Measurements from ENCODE around the gene ITGB2.
A peak's percentile ranks its signal among the peaks of the same experiment; 100 is the strongest.

The ITGB2 gene

DNA sequence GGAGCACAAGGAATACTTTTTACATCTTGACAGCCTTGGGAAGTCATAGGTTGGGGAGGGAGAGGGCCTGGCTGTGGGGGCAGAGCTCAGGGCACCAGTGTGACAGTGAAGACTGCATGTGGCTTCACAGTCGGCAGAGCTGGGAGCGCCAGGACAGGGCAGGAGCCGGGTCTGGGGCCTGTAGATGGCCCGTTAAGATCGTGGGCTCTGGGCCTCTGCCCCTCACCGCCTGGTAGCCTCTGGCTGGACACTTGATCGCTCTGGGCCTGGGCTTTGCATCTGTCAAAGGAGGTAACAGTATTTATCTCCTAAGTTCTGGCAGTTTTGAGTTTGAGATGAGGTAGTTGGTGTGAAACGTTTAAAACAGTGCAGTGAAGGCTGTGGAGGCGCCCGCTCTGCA, 23.9 kb upstream of the ITGB2 start:
- H3K4me3 ChIP-seq (ENCODE audit: control insufficient read depth, low read depth, low read length): no peak overlapping the region
- TF ChIP-seq, protein P1, sequence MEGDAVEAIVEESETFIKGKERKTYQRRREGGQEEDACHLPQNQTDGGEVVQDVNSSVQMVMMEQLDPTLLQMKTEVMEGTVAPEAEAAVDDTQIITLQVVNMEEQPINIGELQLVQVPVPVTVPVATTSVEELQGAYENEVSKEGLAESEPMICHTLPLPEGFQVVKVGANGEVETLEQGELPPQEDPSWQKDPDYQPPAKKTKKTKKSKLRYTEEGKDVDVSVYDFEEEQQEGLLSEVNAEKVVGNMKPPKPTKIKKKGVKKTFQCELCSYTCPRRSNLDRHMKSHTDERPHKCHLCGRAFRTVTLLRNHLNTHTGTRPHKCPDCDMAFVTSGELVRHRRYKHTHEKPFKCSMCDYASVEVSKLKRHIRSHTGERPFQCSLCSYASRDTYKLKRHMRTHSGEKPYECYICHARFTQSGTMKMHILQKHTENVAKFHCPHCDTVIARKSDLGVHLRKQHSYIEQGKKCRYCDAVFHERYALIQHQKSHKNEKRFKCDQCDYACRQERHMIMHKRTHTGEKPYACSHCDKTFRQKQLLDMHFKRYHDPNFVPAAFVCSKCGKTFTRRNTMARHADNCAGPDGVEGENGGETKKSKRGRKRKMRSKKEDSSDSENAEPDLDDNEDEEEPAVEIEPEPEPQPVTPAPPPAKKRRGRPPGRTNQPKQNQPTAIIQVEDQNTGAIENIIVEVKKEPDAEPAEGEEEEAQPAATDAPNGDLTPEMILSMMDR (IDR thresholded peaks at IDR 0.05; ENCODE audit: control insufficient read depth, insufficient read depth, low read depth, low read length, missing control alignments): no peak
- DNase-seq (ENCODE audit: low read depth): no peak

DNA sequence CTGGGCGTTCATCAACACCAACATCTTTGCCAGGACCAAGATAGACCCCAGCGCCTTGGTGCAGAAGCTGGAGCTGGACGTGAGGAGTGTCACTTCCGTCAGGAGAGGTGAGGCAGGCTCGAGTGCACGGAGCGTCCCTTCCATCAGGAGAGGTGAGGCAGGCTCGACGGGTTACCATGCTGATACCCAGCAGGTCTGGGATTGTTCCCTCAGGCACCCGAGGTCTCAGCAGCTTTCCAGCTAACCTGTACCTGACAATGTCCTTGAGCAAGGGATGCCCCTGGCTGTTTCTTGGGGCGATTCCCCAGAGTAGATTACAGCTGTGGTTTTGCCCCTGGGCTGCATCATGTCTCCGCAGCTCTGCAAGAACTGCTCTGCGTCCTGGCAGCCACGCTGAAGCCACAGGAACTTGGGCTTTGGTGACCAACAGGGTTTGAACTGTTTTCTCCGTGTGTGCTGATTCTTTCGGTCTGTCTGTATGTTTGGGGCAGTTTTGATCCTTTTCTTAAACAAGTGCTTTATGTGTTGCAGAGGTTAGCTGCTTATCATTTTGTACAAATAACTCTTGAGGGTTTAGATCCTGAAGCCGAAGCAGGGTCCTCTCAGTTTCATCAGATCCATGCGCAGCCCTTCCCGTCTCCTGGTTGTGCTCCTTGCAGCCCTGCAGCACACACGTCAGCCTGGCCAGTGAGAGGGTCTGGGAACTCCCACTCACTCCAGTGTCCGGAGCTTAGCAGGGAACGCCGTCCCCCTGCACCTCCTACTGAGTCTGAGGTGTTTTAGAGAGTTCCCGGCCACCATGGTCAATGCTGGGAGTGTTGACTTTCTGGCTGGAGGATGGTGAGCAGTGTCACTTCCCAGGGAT, 23.2 kb upstream of the ITGB2 start:
- no peak overlapping the region for H3K4me3 ChIP-seq (ENCODE audit: control insufficient read depth, low read depth, low read length)
- no peak for DNase-seq (ENCODE audit: low read depth)
- TF ChIP-seq, protein P1 (IDR thresholded peaks at IDR 0.05; ENCODE audit: control insufficient read depth, insufficient read depth, low read depth, low read length, missing control alignments): no peak

DNA sequence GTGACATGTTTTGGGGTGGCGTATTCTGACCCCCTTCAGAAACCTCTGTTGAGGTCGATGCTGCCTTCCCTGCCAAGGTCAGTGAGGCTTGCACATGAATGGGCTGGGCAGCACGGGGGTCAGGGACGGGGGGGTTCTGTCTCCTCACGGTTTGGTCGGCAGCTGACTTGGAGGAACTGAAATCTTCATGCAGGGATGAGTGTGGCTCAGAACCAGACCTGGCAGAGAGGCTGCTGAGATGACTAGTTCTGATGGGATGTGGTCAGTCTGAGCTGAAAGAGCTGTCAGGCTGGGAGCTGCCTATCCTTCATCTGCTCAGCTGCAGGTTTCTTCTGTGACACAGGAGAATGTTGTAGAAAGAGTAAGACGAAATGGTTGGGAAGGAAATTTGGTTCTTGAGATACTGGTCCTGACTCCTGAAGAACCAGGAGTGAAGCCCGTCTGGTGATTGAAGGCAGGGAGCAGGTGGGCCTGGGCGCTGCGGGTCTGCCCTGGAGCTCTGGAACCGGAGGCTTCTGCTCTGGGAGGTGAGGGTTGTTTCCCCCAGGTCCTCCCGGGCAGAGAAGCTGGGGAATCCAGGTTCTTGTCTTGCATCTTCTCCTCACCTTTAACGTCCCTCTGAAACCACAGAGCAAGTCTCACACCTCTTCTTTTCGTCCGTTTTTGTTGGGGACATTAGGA, 22.4 kb upstream of the ITGB2 start:
- no peak for DNase-seq (ENCODE audit: low read depth)
- TF ChIP-seq, protein P1 (IDR thresholded peaks at IDR 0.05; ENCODE audit: control insufficient read depth, insufficient read depth, low read depth, low read length, missing control alignments): no peak
- no peak overlapping the region for H3K4me3 ChIP-seq (ENCODE audit: control insufficient read depth, low read depth, low read length)

DNA sequence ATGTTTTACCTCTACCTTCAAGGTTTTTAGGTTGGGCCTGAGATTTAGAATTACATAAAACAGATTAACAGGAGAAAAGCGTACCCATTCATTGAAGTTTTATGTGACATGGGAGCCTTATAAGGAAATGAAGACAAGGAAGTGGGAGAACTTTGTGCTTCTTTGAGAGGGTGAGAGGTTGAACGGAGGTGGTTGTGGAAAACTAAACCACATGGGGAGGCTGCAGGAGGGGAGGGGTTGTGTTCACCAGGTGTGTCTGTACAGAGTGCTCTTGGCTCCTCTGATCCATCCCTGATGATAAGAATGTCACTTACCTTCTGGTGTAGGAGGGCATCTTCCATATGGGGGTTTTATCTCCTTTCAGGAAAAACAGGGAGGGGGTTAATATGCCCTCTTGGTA, 21.9 kb upstream of the ITGB2 start:
- TF ChIP-seq, protein P1 (IDR thresholded peaks at IDR 0.05; ENCODE audit: control insufficient read depth, insufficient read depth, low read depth, low read length, missing control alignments): no peak
- DNase-seq (ENCODE audit: low read depth): no peak
- no peak overlapping the region for H3K4me3 ChIP-seq (ENCODE audit: control insufficient read depth, low read depth, low read length)

DNA sequence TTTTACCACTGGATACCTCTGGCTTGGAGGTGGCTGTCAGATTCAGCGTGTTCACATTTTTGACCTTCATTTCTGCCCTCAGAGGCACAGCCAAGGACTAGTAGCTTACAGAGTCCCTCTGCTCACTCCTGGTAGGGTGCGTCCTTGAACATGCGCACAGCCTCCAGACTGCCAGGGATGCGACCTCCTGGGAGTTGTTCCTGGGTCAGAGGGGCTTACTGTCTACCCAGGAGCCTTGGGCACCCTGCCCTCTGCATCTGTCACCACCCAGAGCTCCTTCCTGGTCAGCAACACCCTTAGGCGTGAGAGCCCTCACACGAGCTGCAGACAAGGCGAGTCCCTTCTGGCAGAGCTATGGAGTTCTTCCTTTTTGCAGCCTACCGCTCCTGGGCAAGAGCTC, 20.9 kb upstream of the ITGB2 start:
- H3K4me3 ChIP-seq (ENCODE audit: control insufficient read depth, low read depth, low read length): no peak overlapping the region
- TF ChIP-seq, protein P1 (IDR thresholded peaks at IDR 0.05; ENCODE audit: control insufficient read depth, insufficient read depth, low read depth, low read length, missing control alignments): no peak
- no peak for DNase-seq (ENCODE audit: low read depth)

DNA sequence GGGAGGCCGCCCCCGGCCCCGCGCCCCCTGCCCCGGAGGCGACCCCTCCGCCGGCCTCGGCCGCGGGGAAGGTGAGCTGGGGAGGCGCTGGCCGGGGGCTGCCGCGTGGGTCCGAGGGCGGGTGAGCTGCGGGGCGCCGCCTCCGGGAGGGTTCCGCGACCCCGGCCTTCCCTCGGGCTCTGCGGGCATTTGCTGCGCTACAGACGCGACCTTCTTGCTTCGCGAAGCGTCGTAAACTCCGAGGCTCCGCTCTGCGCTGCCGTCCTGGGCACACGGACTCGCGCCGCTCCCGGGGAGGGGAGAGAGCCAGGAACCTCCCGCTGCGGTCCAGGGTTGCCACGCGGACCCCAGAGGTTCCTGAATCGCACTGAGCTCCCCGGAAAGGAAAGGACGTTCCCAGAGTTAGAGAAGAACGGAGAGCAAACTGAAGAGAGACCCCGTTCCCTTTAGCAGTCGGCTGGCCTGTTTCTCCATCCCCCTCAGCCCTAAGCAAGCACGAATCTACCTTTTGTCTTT, 19.5 kb upstream of the ITGB2 start:
- TF ChIP-seq, protein P1 (IDR thresholded peaks at IDR 0.05; ENCODE audit: control insufficient read depth, insufficient read depth, low read depth, low read length, missing control alignments): no peak
- peak overlapping the region; percentile 95 for H3K4me3 ChIP-seq (ENCODE audit: control insufficient read depth, low read depth, low read length)
- DNase-seq (ENCODE audit: low read depth): no peak
